Fibroblast of villous mesenchyme (primary cell): ENCODE measurements around the gene SCNN1B. TPM values are rescaled to one million over a fixed set of nuclear protein-coding genes. Genes with fewer than 3 reads are reported as not detected.
"Not testable (repeated sequence)": the region's sequence is repeated elsewhere in the genome, so short reads cannot be mapped to it uniquely, and the experiment has no call there.

Experiments used
- DNase-seq: peaks from one replicate; pipeline ENCODE4 v3.0.0-alpha.2; 2010; ENCODE audit warnings: low read depth
- H3K4me3 ChIP-seq: 2 replicates; pipeline ENCODE4 v1.5.1; 2011; ENCODE audit warnings: low read depth, mild to moderate bottlenecking, low read length
- CTCF ChIP-seq: IDR thresholded peaks from 2 replicates; pipeline ENCODE4 v1.5.1; 2012; ENCODE audit warnings: low read depth, mild to moderate bottlenecking, low read length; ENCODE audit not compliant: insufficient read depth
- total RNA-seq: library from RNA; depleted of rRNA; stranded (reverse); fragments of >200 nt; gene quantifications from 2 replicates; pipeline ENCODE4 v1.2.3, GENCODE V29; 2012

The SCNN1B gene
- total RNA-seq, 1 donor: not detected

- no peak for TF ChIP-seq CTCF
- no peak overlapping the region for H3K4me3 ChIP-seq
- no peak for DNase-seq
These were observed 76.8 kb downstream of the SCNN1B start for GRCh38 chr16:23378921-23379320.

- no peak for TF ChIP-seq CTCF
- no peak for DNase-seq
- no peak overlapping the region for H3K4me3 ChIP-seq
These were observed 77.6 kb downstream of the SCNN1B start for GRCh38 chr16:23379707-23380106.

- DNase-seq: no peak
- TF ChIP-seq CTCF: no peak
- H3K4me3 ChIP-seq: no peak overlapping the region
These were observed 78.4 kb downstream of the SCNN1B start for GRCh38 chr16:23380501-23380951.

- not testable (repeated sequence) for DNase-seq, H3K4me3 ChIP-seq
These were observed 79.6 kb downstream of the SCNN1B start for GRCh38 chr16:23381702-23382101.

- no peak for DNase-seq
- no peak overlapping the region for H3K4me3 ChIP-seq
- TF ChIP-seq CTCF: no peak
These were observed 80.2 kb downstream of the SCNN1B start for GRCh38 chr16:23382279-23382678.

- no peak for TF ChIP-seq CTCF
- DNase-seq: no peak
- no peak overlapping the region for H3K4me3 ChIP-seq
These were observed 81.8 kb downstream of the SCNN1B start for GRCh38 chr16:23383881-23384280.

- no peak overlapping the region for H3K4me3 ChIP-seq
- DNase-seq: no peak
These were observed 82.8 kb downstream of the SCNN1B start for GRCh38 chr16:23384878-23385277.

More at GRCh38 chr16:23384878-23385277, 82.8 kb downstream of the SCNN1B start:
- TF ChIP-seq CTCF: no peak
